Esophagus muscularis mucosa (tissue), 4 donors: ENCODE results near the gene NAALADL1. TPM values are rescaled to one million over a fixed set of nuclear protein-coding genes. Genes with fewer than 3 reads are reported as not detected.

Experiments used
- DNase-seq: peaks from one replicate; pipeline ENCODE4 v3.0.0-alpha.2; 2017; ENCODE audit errors: extremely low spot score
- H3K27ac ChIP-seq, 4 donors: fragments of 200-600 bp; sonication (generic); replicated peaks in 1 of 4; 1 replicate in 3 of 4; 2 replicates in 1 of 4; pipeline ENCODE4 v1.5.1; 2016 to 2019; ENCODE audit warnings: mild to moderate bottlenecking in 1 of 4
- H3K27me3 ChIP-seq, 4 donors: fragments of 200-600 bp; sonication (generic); one replicate each; pipeline versions ENCODE4 v1.5.1 to v1.6.0; 2016 to 2019
- H3K36me3 ChIP-seq, 4 donors: fragments of 200-600 bp; sonication (generic); one replicate each; pipeline ENCODE4 v1.5.1; 2016 to 2019
- H3K4me1 ChIP-seq, 4 donors: fragments of 200-600 bp; sonication (generic); one replicate each; pipeline ENCODE4 v1.5.1; 2016 to 2019
- H3K4me3 ChIP-seq, 4 donors: fragments of 200-600 bp; sonication (generic); 1 replicate in 2 of 4; 2 replicates in 2 of 4; pipeline ENCODE4 v1.5.1; 2016 to 2019; ENCODE audit warnings: mild to moderate bottlenecking in 4 of 4, moderate library complexity in 1 of 4
- H3K9me3 ChIP-seq, 4 donors: fragments of 200-600 bp; sonication (generic); 1 replicate in 3 of 4; 2 replicates in 1 of 4; pipeline ENCODE4 v1.5.1; 2016 to 2019
- EP300 ChIP-seq: sonication (generic); formaldehyde crosslinking; IDR thresholded peaks from one replicate; pipeline ENCODE4 v1.6.1; 2017; ENCODE audit warnings: antibody characterized with exemption
- POLR2A ChIP-seq: fragments of 450-650 bp; IDR thresholded peaks from one replicate; pipeline ENCODE4 v1.6.1; 2017; ENCODE audit warnings: antibody characterized with exemption, moderate library complexity, mild to moderate bottlenecking, low read depth
- POLR2AphosphoS5 ChIP-seq, 2 donors: sonication (generic); formaldehyde crosslinking; IDR thresholded peaks; one replicate each; pipeline ENCODE4 v1.6.1; 2017; ENCODE audit warnings: antibody characterized with exemption in 2 of 2
- WGBS: methylation state at CpG from one replicate; pipeline ENCODE4 v1.1.5; 2018; 5-methylcytosine and 5-hydroxymethylcytosine counted together
- intact Hi-C: fragments of 100-400 bp; cut with DNase I; formaldehyde crosslinking; loops from one replicate; pipeline ENCODE4 v1.15.1; 2023
- total RNA-seq, 4 donors: library from RNA; depleted of rRNA; stranded (reverse); fragments of >200 nt; gene quantifications; one replicate each; pipeline versions ENCODE4 v1.1.0 to v1.2.1, GENCODE V29; 2016
- TF ChIP-seq, protein P1 (sequence below), 3 experiments: fragments of 200-600 bp in 2 of 3; fragments of 450-650 bp in 1 of 3; sonication (generic) in 2 of 3; IDR thresholded peaks; one replicate each; pipeline ENCODE4 v1.5.1; 2017 to 2019; ENCODE audit warnings: antibody characterized with exemption in 3 of 3, mild to moderate bottlenecking in 2 of 3, moderate library complexity in 1 of 3

The NAALADL1 gene
- total RNA-seq, 4 donors from 2014 or later = 22.8 to 43.7 (median 31.0) TPM

DNA sequence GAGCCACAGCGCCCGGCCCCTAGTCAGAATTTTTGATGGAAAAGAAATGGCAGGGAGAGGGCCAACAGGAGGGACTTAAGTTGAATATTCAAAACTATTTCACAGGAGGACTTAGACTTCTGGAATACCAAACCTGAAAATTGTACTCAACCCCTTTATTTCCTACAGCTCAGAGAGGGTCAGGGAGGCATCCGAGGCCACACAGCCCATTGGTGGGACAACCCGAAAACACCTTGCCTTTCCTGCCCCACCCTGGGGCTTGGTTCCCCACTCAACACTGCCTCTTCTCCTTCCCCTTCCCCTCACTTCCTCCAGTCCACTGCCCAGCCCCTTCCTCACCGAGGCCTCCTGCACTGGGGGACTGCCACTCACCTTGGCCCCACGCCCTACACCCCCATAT, 1.4 kb downstream of the NAALADL1 start:
- Histone ChIP-seq H3K27ac (no peak overlapping the region), H3K4me3 (no peak overlapping the region), H3K27me3 (peaks cover 0 to 11% (median 0%) of the 10 kb centered on the region in 4 donors), H3K9me3 (no peaks in the 10 kb centered on the region), H3K4me1 (no peaks in the 10 kb centered on the region), H3K36me3 (no peaks in the 10 kb centered on the region)
- intact Hi-C loops = no loop called here
- TF ChIP-seq POLR2A = no peak
- no peak for TF ChIP-seq EP300
- TF ChIP-seq, protein P1, sequence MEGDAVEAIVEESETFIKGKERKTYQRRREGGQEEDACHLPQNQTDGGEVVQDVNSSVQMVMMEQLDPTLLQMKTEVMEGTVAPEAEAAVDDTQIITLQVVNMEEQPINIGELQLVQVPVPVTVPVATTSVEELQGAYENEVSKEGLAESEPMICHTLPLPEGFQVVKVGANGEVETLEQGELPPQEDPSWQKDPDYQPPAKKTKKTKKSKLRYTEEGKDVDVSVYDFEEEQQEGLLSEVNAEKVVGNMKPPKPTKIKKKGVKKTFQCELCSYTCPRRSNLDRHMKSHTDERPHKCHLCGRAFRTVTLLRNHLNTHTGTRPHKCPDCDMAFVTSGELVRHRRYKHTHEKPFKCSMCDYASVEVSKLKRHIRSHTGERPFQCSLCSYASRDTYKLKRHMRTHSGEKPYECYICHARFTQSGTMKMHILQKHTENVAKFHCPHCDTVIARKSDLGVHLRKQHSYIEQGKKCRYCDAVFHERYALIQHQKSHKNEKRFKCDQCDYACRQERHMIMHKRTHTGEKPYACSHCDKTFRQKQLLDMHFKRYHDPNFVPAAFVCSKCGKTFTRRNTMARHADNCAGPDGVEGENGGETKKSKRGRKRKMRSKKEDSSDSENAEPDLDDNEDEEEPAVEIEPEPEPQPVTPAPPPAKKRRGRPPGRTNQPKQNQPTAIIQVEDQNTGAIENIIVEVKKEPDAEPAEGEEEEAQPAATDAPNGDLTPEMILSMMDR (IDR thresholded peaks at IDR 0.05) = no peak
- TF ChIP-seq POLR2AphosphoS5 (IDR thresholded peaks at IDR 0.05) = no peak
- no peak for DNase-seq
- 93% methylated on average over 6 of the region's 6 CpGs for WGBS

DNA sequence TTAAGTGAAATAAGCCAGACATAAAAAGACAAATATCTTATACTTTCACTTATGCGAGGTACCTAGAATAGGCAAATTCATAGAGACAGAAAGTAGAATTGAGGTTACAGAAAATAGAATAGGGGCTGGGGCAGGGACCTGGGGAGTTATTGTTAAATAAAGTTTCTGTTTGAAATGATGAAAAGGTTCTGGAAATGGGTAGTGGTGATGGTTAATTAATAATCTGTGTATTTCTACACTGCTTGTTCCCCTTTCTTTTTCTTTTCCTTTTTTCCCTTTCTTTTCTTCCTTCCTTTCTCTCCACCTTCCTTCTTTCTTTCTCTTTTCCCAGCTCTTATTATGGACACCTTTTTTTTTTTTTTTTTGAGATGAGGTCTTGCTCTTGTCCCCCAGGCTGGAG, 2.8 kb downstream of the NAALADL1 start:
- no peak overlapping the region for H3K27ac ChIP-seq
- intact Hi-C loops = no loop called here
- H3K9me3 ChIP-seq = no peaks in the 10 kb centered on the region
- 87% methylated on average over 1 of the region's 1 CpG for WGBS
- TF ChIP-seq, protein P1 (IDR thresholded peaks at IDR 0.05) = no peak
- TF ChIP-seq EP300 = no peak
- TF ChIP-seq POLR2A = no peak
- TF ChIP-seq POLR2AphosphoS5 (IDR thresholded peaks at IDR 0.05) = no peak
- DNase-seq = no peak
- peaks cover 0 to 11% (median 0%) of the 10 kb centered on the region in 4 donors for H3K27me3 ChIP-seq
- no peaks in the 10 kb centered on the region for H3K4me1 ChIP-seq
- H3K36me3 ChIP-seq = no peaks in the 10 kb centered on the region
- no peak overlapping the region for H3K4me3 ChIP-seq

DNA sequence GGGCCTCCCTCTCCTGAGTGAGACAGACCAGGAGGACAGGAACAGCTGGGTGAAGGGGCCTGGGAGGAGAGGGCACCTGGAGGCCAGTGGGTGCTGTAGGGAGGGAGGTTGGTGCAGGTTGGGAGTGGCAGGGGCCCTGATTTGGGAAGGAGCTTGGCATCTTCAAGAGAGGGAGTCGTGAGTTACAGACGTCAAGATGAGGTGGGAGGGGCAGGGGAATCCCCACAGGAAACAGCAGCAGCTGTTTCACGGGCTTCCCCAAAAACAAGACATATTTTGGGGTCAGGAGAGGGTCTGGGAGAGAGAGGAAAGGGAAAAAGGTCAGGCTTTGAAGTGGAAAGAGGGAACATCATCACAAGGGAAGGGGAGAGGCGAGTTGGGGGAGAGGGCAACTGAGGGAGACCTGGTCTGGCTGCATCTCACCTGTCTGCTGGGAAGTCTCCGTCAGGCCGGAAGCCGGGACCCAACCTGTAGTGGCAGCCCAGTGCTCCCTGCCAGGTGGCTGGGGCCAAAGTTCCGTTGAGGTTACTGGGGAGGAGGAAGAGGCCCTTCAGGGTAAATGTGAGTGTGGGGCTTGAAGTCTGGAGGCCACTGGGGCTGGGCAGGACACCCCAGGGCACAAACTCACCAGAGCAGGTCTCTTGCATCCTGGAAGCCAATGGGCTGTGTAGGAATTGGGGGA, 4.4 kb downstream of the NAALADL1 start:
- 44% methylated on average over 8 of the region's 8 CpGs for WGBS
- no peak for DNase-seq
- TF ChIP-seq POLR2A (no peak), POLR2AphosphoS5 (IDR thresholded peaks at IDR 0.05) (no peak), EP300 (no peak)
- TF ChIP-seq, protein P1 (IDR thresholded peaks at IDR 0.05) = no peak
- H3K36me3 ChIP-seq = no peaks in the 10 kb centered on the region
- H3K4me1 ChIP-seq = no peaks in the 10 kb centered on the region
- no peak overlapping the region for H3K27ac ChIP-seq
- H3K4me3 ChIP-seq = no peak overlapping the region
- no peaks in the 10 kb centered on the region for H3K9me3 ChIP-seq
- H3K27me3 ChIP-seq = peaks cover 0 to 11% (median 0%) of the 10 kb centered on the region in 4 donors
- intact Hi-C loops = no loop called here

DNA sequence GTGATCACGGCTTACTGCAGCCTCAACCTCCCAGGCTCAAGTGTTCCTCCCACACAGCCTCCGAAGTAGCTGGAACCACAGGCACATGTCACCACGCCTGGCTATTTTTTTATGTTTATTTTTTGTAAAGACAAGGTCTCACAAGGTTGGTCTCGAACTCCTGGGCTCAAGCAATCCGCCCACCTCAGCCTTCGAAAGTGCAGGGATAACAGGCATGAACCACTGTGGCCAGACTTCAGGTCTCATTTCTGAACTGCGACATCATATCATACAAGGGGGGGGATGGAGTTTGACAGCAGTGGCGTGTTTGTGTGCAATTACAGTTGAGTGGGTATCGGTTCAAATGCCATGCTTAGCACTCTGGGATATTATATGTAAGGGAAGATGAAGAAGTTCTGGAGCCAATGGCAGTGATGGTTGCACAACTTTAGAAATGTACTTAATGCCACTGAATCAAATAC, 6.9 kb downstream of the NAALADL1 start:
- TF ChIP-seq, protein P1 (IDR thresholded peaks at IDR 0.05) = no peak
- TF ChIP-seq EP300 (no peak), POLR2AphosphoS5 (IDR thresholded peaks at IDR 0.05) (no peak), POLR2A (no peak)
- no peak for DNase-seq
- H3K36me3 ChIP-seq = no peaks in the 10 kb centered on the region
- H3K27me3 ChIP-seq = peaks cover 0 to 11% (median 0%) of the 10 kb centered on the region in 4 donors
- no peaks in the 10 kb centered on the region for H3K9me3 ChIP-seq
- intact Hi-C loops = no loop called here
- no peak overlapping the region for H3K27ac ChIP-seq
- H3K4me3 ChIP-seq = no peak overlapping the region
- peaks cover 19 to 22% (median 19%) of the 10 kb centered on the region in 4 donors for H3K4me1 ChIP-seq
- 80% methylated on average over 8 of the region's 9 CpGs for WGBS
